DOHH2 (cell line): ENCODE measurements around the gene IL17A.

Experiments used
- H3F3A ChIP-seq: fragments of 200-600 bp; sonication (generic), shearing (Covaris generic); 2 replicates; pipeline ENCODE4 v1.6.0; 2016; ENCODE audit warnings: antibody characterized with exemption, mild to moderate bottlenecking; ENCODE audit not compliant: control insufficient read depth, insufficient read depth
- H3K27ac ChIP-seq: fragments of 200-600 bp; sonication (generic); 2 replicates; pipeline ENCODE4 v1.5.1; 2014; ENCODE audit warnings: low read depth, mild to moderate bottlenecking, low read length, moderate library complexity
- H3K27me3 ChIP-seq: fragments of 200-600 bp; sonication (generic); 2 replicates; pipeline ENCODE4 v1.6.1; 2014; ENCODE audit warnings: mild to moderate bottlenecking, low read length, mixed read lengths; ENCODE audit not compliant: control insufficient read depth
- H3K36me3 ChIP-seq: fragments of 200-600 bp; sonication (generic); 2 replicates; pipeline ENCODE4 v1.6.1; 2014; ENCODE audit warnings: mild to moderate bottlenecking, low read length, moderate library complexity, mixed read lengths; ENCODE audit not compliant: control insufficient read depth
- H3K4me1 ChIP-seq: fragments of 200-600 bp; sonication (generic); 2 replicates; pipeline ENCODE4 v1.6.1; 2014; ENCODE audit warnings: mild to moderate bottlenecking, low read length, mixed read lengths; ENCODE audit not compliant: control insufficient read depth
- H3K4me2 ChIP-seq: fragments of 200-600 bp; sonication (generic); 2 replicates; pipeline ENCODE4 v1.6.0; 2014; ENCODE audit warnings: mild to moderate bottlenecking, low read length, moderate library complexity
- H3K4me3 ChIP-seq: fragments of 200-600 bp; sonication (generic); 2 replicates; pipeline ENCODE4 v1.5.1; 2014; ENCODE audit warnings: mild to moderate bottlenecking, low read length, mixed read lengths
- H3K79me2 ChIP-seq: fragments of 200-600 bp; sonication (generic); 2 replicates; pipeline ENCODE4 v1.6.1; 2014; ENCODE audit warnings: mild to moderate bottlenecking, low read length, mixed read lengths; ENCODE audit not compliant: control insufficient read depth
- H3K9me2 ChIP-seq: fragments of 200-600 bp; sonication (generic); replicated peaks from 2 replicates; pipeline ENCODE4 v1.6.1; 2014; ENCODE audit warnings: mild to moderate bottlenecking, low read length, mixed read lengths; ENCODE audit not compliant: control insufficient read depth
- H3K9me3 ChIP-seq: fragments of 200-600 bp; sonication (generic); 2 replicates; pipeline ENCODE4 v1.6.1; 2014; ENCODE audit warnings: antibody characterized with exemption, low read length, mixed read lengths; ENCODE audit not compliant: control insufficient read depth, insufficient read depth
- H4K20me1 ChIP-seq: fragments of 200-600 bp; sonication (generic); 2 replicates; pipeline ENCODE4 v1.6.0; 2014; ENCODE audit warnings: low read depth, mild to moderate bottlenecking, antibody characterized with exemption, low read length, moderate library complexity; ENCODE audit not compliant: control insufficient read depth, insufficient read depth
- CTCF ChIP-seq: fragments of 200-600 bp; sonication (generic); IDR thresholded peaks from one replicate; pipeline ENCODE4 v1.5.1; 2014; ENCODE audit warnings: antibody characterized with exemption, mild to moderate bottlenecking, low read depth, low read length; ENCODE audit not compliant: poor library complexity, severe bottlenecking
- EZH2phosphoT487 ChIP-seq: fragments of 200-600 bp; sonication (generic); IDR thresholded peaks from 2 replicates; pipeline ENCODE4 v1.6.1; 2017; ENCODE audit warnings: borderline replicate concordance, mild to moderate bottlenecking, antibody characterized with exemption, low read length, moderate library complexity, mixed read lengths

IL17A gene

GRCh38 chr6:52189974-52190373 lies 3.8 kb downstream of the IL17A start:
- Histone ChIP-seq H3K36me3 (no peaks in the 10 kb centered on the region), H3K27me3 (0 out of 2 replicates have a peak, but pooled peaks cover 3% of the 10 kb centered on the region), H3K9me3 (no peaks in the 10 kb centered on the region), H3K4me1 (no peaks in the 10 kb centered on the region), H4K20me1 (no peaks in the 10 kb centered on the region), H3F3A (no peaks in the 10 kb centered on the region), H3K79me2 (no peaks in the 10 kb centered on the region), H3K9me2 (no peaks in the 10 kb centered on the region), H3K27ac (no peak overlapping the region), H3K4me2 (no peak overlapping the region), H3K4me3 (no peak overlapping the region)
- no peak for TF ChIP-seq EZH2phosphoT487
- TF ChIP-seq CTCF: no peak

DNA sequence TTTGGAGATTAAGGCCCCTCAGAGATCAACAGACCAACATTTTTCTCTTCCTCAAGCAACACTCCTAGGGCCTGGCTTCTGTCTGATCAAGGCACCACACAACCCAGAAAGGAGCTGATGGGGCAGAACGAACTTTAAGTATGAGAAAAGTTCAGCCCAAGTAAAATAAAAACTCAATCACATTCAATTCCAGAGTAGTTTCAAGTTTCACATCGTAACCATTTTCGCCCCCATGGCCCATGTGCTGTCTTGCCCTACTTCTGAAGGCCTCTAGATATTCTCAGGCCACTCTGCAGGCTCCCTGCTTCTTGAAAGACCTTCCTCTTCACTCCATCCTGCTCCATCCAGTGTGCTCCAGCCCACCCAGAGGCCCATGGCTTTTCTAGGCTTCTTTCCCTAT lies 4.2 kb downstream of the IL17A start:
- Histone ChIP-seq H3K27ac (no peak overlapping the region), H3K36me3 (no peaks in the 10 kb centered on the region), H3K27me3 (0 out of 2 replicates have a peak, but pooled peaks cover 3% of the 10 kb centered on the region), H3K9me3 (no peaks in the 10 kb centered on the region), H4K20me1 (no peaks in the 10 kb centered on the region), H3K4me3 (no peak overlapping the region), H3K4me2 (no peak overlapping the region), H3K9me2 (no peaks in the 10 kb centered on the region), H3K4me1 (no peaks in the 10 kb centered on the region), H3F3A (no peaks in the 10 kb centered on the region), H3K79me2 (no peaks in the 10 kb centered on the region)
- TF ChIP-seq CTCF: no peak
- no peak for TF ChIP-seq EZH2phosphoT487

GRCh38 chr6:52191824-52192223 lies 5.6 kb downstream of the IL17A start:
- Histone ChIP-seq H3K27me3 (0 out of 2 replicates have a peak, but pooled peaks cover 3% of the 10 kb centered on the region), H4K20me1 (no peaks in the 10 kb centered on the region), H3K9me2 (no peaks in the 10 kb centered on the region), H3K4me3 (no peak overlapping the region), H3K27ac (no peak overlapping the region), H3K4me2 (no peak overlapping the region), H3F3A (no peaks in the 10 kb centered on the region), H3K4me1 (no peaks in the 10 kb centered on the region), H3K36me3 (no peaks in the 10 kb centered on the region), H3K79me2 (no peaks in the 10 kb centered on the region), H3K9me3 (no peaks in the 10 kb centered on the region)
- TF ChIP-seq EZH2phosphoT487: no peak
- TF ChIP-seq CTCF: no peak
